ENCODE measurements around the gene DCDC2C.

- TF ChIP-seq CTCF (conservative IDR thresholded peaks at IDR 0.05; ENCODE audit: low read depth, low read length) (no peak), EZH2 (IDR thresholded peaks at IDR 0.05; ENCODE audit: borderline replicate concordance, low read depth, low read length, poor library complexity, severe bottlenecking) (no peak)
Observed at GRCh38 chr2:3770724-3771415, 67.5 kb downstream of the DCDC2C start.

All from A673 (cell line).